ENCODE results near the gene LRRC26.
A peak's percentile ranks its signal among the peaks of the same experiment; 100 is the strongest.
"Not testable (repeated sequence)": the region's sequence is repeated elsewhere in the genome, so short reads cannot be mapped to it uniquely, and the experiment has no call there.

The LRRC26 gene

GRCh38 chr9:137130176-137130755, 39.6 kb downstream of the LRRC26 start:
- no peak for DNase-seq

DNA sequence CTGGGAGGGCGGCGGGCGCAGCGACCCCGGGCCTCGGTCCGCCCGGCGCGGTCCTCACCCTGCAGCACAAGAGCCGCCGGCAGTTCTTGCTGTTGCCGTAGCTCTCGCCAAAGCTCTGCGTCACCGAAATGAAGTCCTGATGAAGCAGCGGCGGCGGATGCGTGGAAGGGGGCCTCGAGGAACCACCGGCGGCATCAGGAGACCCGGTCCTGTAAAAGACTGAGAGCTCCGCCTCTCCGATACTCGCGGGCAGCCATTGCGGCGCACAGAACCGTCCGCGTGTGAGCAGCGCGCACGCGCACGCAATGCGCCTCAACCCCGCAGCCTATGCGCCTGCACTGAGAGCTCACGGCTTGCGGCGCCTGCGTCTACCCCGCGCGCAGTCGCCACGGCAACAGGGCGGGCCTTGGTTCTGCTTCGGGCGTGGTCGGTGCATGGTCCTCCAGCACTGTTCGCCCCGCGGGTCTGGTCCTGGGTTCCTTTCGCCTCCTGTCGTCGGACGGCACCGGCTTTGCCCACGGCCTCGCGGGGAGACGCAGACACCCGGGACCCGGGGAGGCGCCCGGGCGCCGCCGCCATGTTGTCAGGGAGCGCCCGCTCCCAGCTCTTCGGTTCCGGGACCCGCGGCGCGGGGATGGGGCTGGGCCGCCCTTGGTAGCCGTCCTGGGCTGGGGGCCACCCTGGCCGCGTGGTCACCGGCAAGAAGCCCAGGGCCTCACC, 40.2 kb downstream of the LRRC26 start:
- peak; percentile 91 for DNase-seq

DNA sequence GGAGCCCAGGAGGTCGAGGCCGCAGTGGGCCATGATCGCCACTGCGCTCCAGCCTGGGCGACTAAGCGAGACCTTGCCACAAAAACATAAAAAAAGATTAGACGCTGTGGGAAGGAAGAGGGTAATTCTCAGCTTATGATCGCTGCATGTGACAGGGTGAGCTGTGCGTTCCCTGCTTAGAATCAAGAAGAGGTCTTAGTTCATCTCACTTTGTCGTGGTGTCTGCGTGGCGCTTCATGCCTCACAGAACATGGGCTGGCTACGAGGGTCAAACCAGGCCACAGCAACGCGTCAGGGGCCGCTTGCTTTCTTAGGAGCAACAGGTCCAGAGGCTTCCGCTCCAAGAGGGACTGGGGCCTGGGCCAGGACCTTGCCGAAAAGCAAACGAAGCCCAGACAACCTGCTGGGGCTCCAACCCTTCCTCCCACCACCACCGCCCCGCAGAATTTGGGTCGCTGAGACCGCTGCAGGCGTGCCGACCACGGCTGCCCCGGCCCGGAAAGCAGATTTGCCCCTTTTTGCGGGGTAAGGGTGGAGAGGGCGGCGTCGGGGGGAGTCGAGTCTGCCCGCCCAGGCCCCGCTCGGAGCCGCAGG, 40.9 kb downstream of the LRRC26 start:
- peak; percentile 47 for DNase-seq

- DNase-seq: peak; percentile 48
Observed at GRCh38 chr9:137128158-137128861, 41.5 kb downstream of the LRRC26 start.

GRCh38 chr9:137127301-137128157, 42.3 kb downstream of the LRRC26 start:
- DNase-seq: peak; percentile 52

DNA sequence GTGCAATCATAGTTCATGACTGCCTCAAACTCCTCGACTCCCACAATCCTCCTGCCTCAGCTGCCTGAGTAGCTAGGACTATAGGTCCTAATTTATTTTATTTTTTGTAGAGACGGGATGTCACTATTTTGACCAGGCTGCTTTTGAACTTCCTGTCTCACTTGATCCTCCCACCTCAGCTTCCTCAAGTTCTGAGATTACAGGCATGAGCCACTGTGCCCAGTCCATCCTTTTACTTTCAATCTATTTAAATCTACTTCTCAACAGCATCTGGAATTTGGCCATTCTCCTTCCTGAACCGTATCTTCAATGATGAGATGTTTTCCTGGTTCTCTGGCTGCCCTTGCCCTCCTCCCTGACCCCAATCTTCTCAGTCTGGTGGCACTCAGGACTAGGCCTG, 43.1 kb downstream of the LRRC26 start:
- DNase-seq: no peak

GRCh38 chr9:137123952-137124462, 45.8 kb downstream of the LRRC26 start:
- not testable (repeated sequence) for DNase-seq

- no peak for DNase-seq
Observed at GRCh38 chr9:137123468-137123837, 46.4 kb downstream of the LRRC26 start.

DNA sequence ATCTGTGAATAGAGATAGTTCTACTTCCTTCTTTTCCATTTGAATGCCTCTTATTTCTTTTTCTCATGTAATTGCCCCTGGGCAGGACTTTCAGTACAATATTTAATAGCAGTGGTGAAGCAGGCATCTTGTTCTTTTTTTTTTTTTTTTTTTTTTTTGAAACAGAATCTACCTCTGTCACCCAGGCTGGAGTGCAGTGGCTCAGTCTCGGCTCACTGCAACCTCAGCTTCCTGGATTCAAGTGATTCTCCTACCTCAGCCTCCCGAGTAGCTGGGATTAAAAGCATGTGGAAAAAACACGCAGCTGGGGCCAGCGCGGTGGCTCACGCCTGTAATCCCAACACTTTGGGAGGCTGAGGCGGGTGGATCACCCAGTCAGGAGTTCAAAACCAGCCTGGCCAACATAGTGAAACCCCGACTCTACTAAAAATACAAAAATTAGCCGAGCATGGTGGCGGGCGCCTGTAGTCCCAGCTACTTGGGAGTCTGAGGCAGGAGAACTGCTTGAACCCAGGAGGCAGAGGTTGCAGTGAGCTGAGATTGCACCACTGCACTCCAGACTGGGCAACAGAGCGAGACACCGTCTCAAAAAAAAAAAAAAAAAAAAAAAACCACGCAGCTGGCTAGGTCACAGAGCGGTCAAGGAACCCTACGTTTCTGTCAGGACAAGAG, 46.9 kb downstream of the LRRC26 start:
- not testable (repeated sequence) for DNase-seq

GRCh38 chr9:137121927-137122795, 47.7 kb downstream of the LRRC26 start:
- DNase-seq: not testable (repeated sequence)
